Right atrium auricular region (tissue), 2 donors: ENCODE data around the gene CDK14. TPM values are rescaled to one million over a fixed set of nuclear protein-coding genes. Genes with fewer than 3 reads are reported as not detected.

ENCODE experiments used
- DNase-seq: peaks from one replicate; pipeline ENCODE4 v3.0.0-alpha.2; 2019; ENCODE audit warnings: low spot score
- H3K27ac ChIP-seq, 2 donors: fragments of 200-600 bp; sonication (generic); 1 replicate in 1 of 2; 2 replicates in 1 of 2; pipeline ENCODE4 v1.5.1; 2016 to 2019
- H3K27me3 ChIP-seq, 2 donors: fragments of 200-600 bp; sonication (generic); one replicate each; pipeline versions ENCODE4 v1.5.1 to v1.6.0; 2017 to 2019
- H3K36me3 ChIP-seq: fragments of 200-600 bp; sonication (generic); one replicate; pipeline ENCODE4 v1.5.1; 2016
- H3K4me1 ChIP-seq, 2 donors: fragments of 200-600 bp; sonication (generic); one replicate each; pipeline versions ENCODE4 v1.5.1 to v1.6.0; 2017 to 2019
- H3K4me3 ChIP-seq, 2 donors: fragments of 200-600 bp; sonication (generic); 1 replicate in 1 of 2; 2 replicates in 1 of 2; pipeline ENCODE4 v1.5.1; 2017 to 2019; ENCODE audit warnings: mild to moderate bottlenecking in 1 of 2, moderate library complexity in 1 of 2
- H3K9me3 ChIP-seq, 2 donors: fragments of 200-600 bp; sonication (generic); one replicate each; pipeline ENCODE4 v1.5.1; 2019
- CTCF ChIP-seq, 2 donors: fragments of 200-600 bp; sonication (generic); IDR thresholded peaks; one replicate each; pipeline ENCODE4 v1.5.1; 2019; ENCODE audit warnings: antibody characterized with exemption in 2 of 2
- total RNA-seq, 2 donors: library from RNA; depleted of rRNA; stranded (reverse); fragments of >200 nt; gene quantifications; one replicate each; pipeline ENCODE4 v1.1.0, GENCODE V29; 2016

CDK14 gene
- total RNA-seq, 2 donors from 2014 or later = 21.5 to 37.9 TPM

GRCh38 chr7:91198371-91198770 is 602.2 kb downstream of the CDK14 start:
- Histone ChIP-seq H3K27ac (no peak overlapping the region), H3K36me3 (no peaks in the 10 kb centered on the region), H3K4me3 (no peak overlapping the region), H3K9me3 (no peaks in the 10 kb centered on the region), H3K27me3 (no peaks in the 10 kb centered on the region), H3K4me1 (no peaks in the 10 kb centered on the region)
- no peak for TF ChIP-seq CTCF (IDR thresholded peaks at IDR 0.05)
- DNase-seq = no peak

- H3K36me3 ChIP-seq = no peaks in the 10 kb centered on the region
- H3K4me3 ChIP-seq = no peak overlapping the region
- DNase-seq = no peak
- no peaks in the 10 kb centered on the region for H3K4me1 ChIP-seq
- H3K9me3 ChIP-seq = no peaks in the 10 kb centered on the region
- no peaks in the 10 kb centered on the region for H3K27me3 ChIP-seq
- no peak overlapping the region for H3K27ac ChIP-seq
- no peak for TF ChIP-seq CTCF (IDR thresholded peaks at IDR 0.05)
Observed at GRCh38 chr7:91199601-91200000, 603.5 kb downstream of the CDK14 start.

GRCh38 chr7:91201442-91202113 is 605.5 kb downstream of the CDK14 start:
- Histone ChIP-seq H3K27me3 (no peaks in the 10 kb centered on the region), H3K36me3 (no peaks in the 10 kb centered on the region), H3K4me1 (no peaks in the 10 kb centered on the region), H3K27ac (no peak overlapping the region), H3K9me3 (no peaks in the 10 kb centered on the region), H3K4me3 (no peak overlapping the region)
- TF ChIP-seq CTCF (IDR thresholded peaks at IDR 0.05) = no peak
- no peak for DNase-seq

GRCh38 chr7:91206361-91206960 is 610.3 kb downstream of the CDK14 start:
- Histone ChIP-seq H3K36me3 (no peaks in the 10 kb centered on the region), H3K4me1 (no peaks in the 10 kb centered on the region), H3K27me3 (no peaks in the 10 kb centered on the region), H3K4me3 (no peak overlapping the region), H3K27ac (no peak overlapping the region), H3K9me3 (no peaks in the 10 kb centered on the region)
- TF ChIP-seq CTCF (IDR thresholded peaks at IDR 0.05) = no peak
- DNase-seq = no peak

GRCh38 chr7:91212582-91212981 is 616.5 kb downstream of the CDK14 start:
- H3K36me3 ChIP-seq = no peaks in the 10 kb centered on the region
- no peaks in the 10 kb centered on the region for H3K9me3 ChIP-seq
- no peaks in the 10 kb centered on the region for H3K4me1 ChIP-seq
- H3K4me3 ChIP-seq = no peak overlapping the region
- no peak for DNase-seq
- no peak for TF ChIP-seq CTCF (IDR thresholded peaks at IDR 0.05)
- H3K27ac ChIP-seq = no peak overlapping the region
- no peaks in the 10 kb centered on the region for H3K27me3 ChIP-seq

GRCh38 chr7:91226411-91226810 is 630.3 kb downstream of the CDK14 start:
- no peaks in the 10 kb centered on the region for H3K9me3 ChIP-seq
- no peak for DNase-seq
- TF ChIP-seq CTCF (IDR thresholded peaks at IDR 0.05) = no peak
- no peaks in the 10 kb centered on the region for H3K4me1 ChIP-seq
- H3K27me3 ChIP-seq = no peaks in the 10 kb centered on the region
- no peak overlapping the region for H3K4me3 ChIP-seq
- H3K27ac ChIP-seq = no peak overlapping the region
- no peaks in the 10 kb centered on the region for H3K36me3 ChIP-seq
